Skeletal muscle satellite cell (primary cell): ENCODE measurements around the gene CFAP20. TPM values are rescaled to one million over a fixed set of nuclear protein-coding genes. Genes with fewer than 3 reads are reported as not detected.
"Not testable (repeated sequence)": the region's sequence is repeated elsewhere in the genome, so short reads cannot be mapped to it uniquely, and the experiment has no call there.

ENCODE experiments used
- H3K27me3 ChIP-seq: 2 replicates; pipeline ENCODE4 v1.7.0; 2013; ENCODE audit warnings: low read length; ENCODE audit not compliant: control insufficient read depth, insufficient read depth
- H3K36me3 ChIP-seq: 2 replicates; pipeline ENCODE4 v1.7.0; 2013; ENCODE audit warnings: mild to moderate bottlenecking, control low read depth, low read length; ENCODE audit not compliant: insufficient read depth
- H3K4me1 ChIP-seq: 2 replicates; pipeline ENCODE4 v1.7.0; 2013; ENCODE audit warnings: low read length; ENCODE audit not compliant: control insufficient read depth, insufficient read depth
- H3K4me2 ChIP-seq: 2 replicates; pipeline ENCODE4 v1.7.0; 2013; ENCODE audit warnings: mild to moderate bottlenecking, low read length
- H3K4me3 ChIP-seq: 2 replicates; pipeline ENCODE4 v1.7.0; 2013; ENCODE audit warnings: low read length
- H3K9ac ChIP-seq: 2 replicates; pipeline ENCODE4 v1.7.0; 2013; ENCODE audit warnings: mild to moderate bottlenecking, low read depth, low read length, moderate library complexity
- H3K9me3 ChIP-seq: replicated peaks from 2 replicates; pipeline ENCODE4 v1.7.0; 2013; ENCODE audit warnings: mild to moderate bottlenecking, control low read depth, low read length
- small RNA-seq: library from RNA; depleted of rRNA; stranded (forward); fragments of <200 nt; gene quantifications from one replicate; pipeline ENCODE3, GENCODE V24; 2012

Gene CFAP20

GRCh38 chr16:58077796-58078195 lies 51.4 kb downstream of the CFAP20 start:
- Histone ChIP-seq H3K36me3 (no peaks in the 10 kb centered on the region), H3K9me3 (no peaks in the 10 kb centered on the region), H3K27me3 (peaks cover 5% of the 10 kb centered on the region), H3K4me1 (no peaks in the 10 kb centered on the region), H3K4me2 (no peak overlapping the region), H3K4me3 (no peak overlapping the region), H3K9ac (no peak overlapping the region)

GRCh38 chr16:58076514-58076913 lies 52.7 kb downstream of the CFAP20 start:
- Histone ChIP-seq H3K4me1 (no peaks in the 10 kb centered on the region), H3K36me3 (no peaks in the 10 kb centered on the region), H3K27me3 (peaks cover 1% of the 10 kb centered on the region), H3K4me2 (no peak overlapping the region), H3K4me3 (no peak overlapping the region), H3K9me3 (no peaks in the 10 kb centered on the region), H3K9ac (no peak overlapping the region)

GRCh38 chr16:58074657-58075056 lies 54.5 kb downstream of the CFAP20 start:
- H3K27me3 ChIP-seq: no peaks in the 10 kb centered on the region
- H3K9ac ChIP-seq: no peak overlapping the region
- H3K36me3 ChIP-seq: no peaks in the 10 kb centered on the region
- no peak overlapping the region for H3K4me2 ChIP-seq
- no peaks in the 10 kb centered on the region for H3K4me1 ChIP-seq
- H3K9me3 ChIP-seq: no peaks in the 10 kb centered on the region
- H3K4me3 ChIP-seq: no peak overlapping the region

GRCh38 chr16:58073086-58073485 lies 56.1 kb downstream of the CFAP20 start:
- H3K4me1 ChIP-seq, H3K9ac ChIP-seq, H3K27me3 ChIP-seq, H3K9me3 ChIP-seq, H3K4me3 ChIP-seq, H3K4me2 ChIP-seq, H3K36me3 ChIP-seq: not testable (repeated sequence)

DNA sequence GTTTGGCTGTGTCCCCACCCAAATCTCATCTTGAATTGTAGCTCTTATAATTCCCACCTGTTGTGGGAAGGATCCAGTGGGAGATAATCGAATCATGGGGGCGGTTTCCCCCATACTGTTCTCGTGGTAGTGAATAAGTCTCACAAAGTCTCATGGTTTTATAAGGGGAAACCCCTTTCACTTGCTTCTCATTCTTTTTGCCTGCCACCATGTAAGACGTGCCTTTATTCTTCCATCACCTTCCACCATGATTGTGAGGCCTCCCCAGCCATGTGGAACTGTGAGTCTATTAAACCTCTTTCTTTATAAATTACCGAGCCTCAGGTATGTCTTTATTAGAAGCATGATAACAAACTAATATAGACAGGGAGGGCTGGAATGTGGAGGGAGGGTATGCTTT lies 57.0 kb downstream of the CFAP20 start:
- H3K4me3 ChIP-seq, H3K27me3 ChIP-seq, H3K9me3 ChIP-seq, H3K36me3 ChIP-seq, H3K9ac ChIP-seq, H3K4me2 ChIP-seq, H3K4me1 ChIP-seq: not testable (repeated sequence)

DNA sequence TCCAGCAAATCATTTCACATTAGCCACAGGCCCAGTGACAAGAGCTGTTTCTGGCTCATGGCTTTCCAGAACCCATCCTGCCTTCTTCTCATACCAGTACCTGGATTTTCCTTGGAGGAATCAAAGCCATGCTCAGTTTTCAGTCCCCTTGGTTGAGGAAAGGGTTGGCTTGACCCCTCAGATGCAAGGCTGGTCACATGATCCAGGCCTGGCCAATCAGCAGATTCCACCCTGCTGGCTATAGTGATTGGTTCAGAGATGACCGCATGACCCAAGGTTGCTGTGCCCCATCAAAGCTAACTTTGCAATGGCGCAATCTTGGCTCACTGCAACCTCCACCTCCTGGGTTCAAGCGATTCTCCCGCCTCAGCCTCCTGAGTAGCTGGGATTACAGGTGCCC lies 58.6 kb downstream of the CFAP20 start:
- Histone ChIP-seq H3K9ac (no peak overlapping the region), H3K9me3 (no peaks in the 10 kb centered on the region), H3K27me3 (no peaks in the 10 kb centered on the region), H3K4me1 (no peaks in the 10 kb centered on the region), H3K4me3 (no peak overlapping the region), H3K4me2 (no peak overlapping the region), H3K36me3 (no peaks in the 10 kb centered on the region)

Small RNAs within 50 kb of the gene (small RNA-seq; reads per million reads assigned to genes)
- gene RF00019: not detected
